IMR-90 (cell line): ENCODE data around the gene ACP6. TPM values are rescaled to one million over a fixed set of nuclear protein-coding genes. Genes with fewer than 3 reads are reported as not detected.
A peak's percentile ranks its signal among the peaks of the same experiment; 100 is the strongest.

Source experiments
- ATAC-seq: fragments of 200-7000 bp; cut with Tn5 transposase; 2 replicates; pipeline ENCODE4 v1.9.1; 2020; ENCODE audit warnings: low read depth, mild to moderate bottlenecking, moderate library complexity
- Bru-seq: library from RNA; stranded (reverse); fragments of 400-500 nt; gene quantifications from one replicate; lab custom pipeline; 2021; lab: Mats Ljungman, UMichigan
- BruChase-seq, 2 experiments: library from RNA; stranded (reverse); fragments of 400-500 nt; gene quantifications; one replicate each; lab custom pipeline; 2021; lab: Mats Ljungman, UMichigan
- BruUV-seq: library from RNA; stranded (reverse); fragments of 400-500 nt; replicated peaks from 2 replicates; lab custom pipeline; 2021; lab: Mats Ljungman, UMichigan
- CTCF ChIA-PET: fragments of 300-600 bp; formaldehyde crosslinking; extraction: SDS; loops from one replicate; lab custom pipeline; 2021; ENCODE audit warnings: antibody characterized with exemption; lab: Yijun Ruan, JAX
- POLR2A ChIA-PET: fragments of 300-600 bp; sonication (Branson Sonifier 250); formaldehyde crosslinking; loops from one replicate; lab custom pipeline; 2022; ENCODE audit warnings: antibody characterized with exemption; ENCODE audit not compliant: unreplicated experiment; lab: Charles Lee
- DNase-seq: peaks from one replicate; pipeline ENCODE4 v3.0.0; 2013
- H2AFZ ChIP-seq: replicated peaks from 2 replicates; pipeline ENCODE3; 2013; ENCODE audit warnings: low read length, mild to moderate bottlenecking; ENCODE audit not compliant: poor library complexity
- H2AK5ac ChIP-seq: 2 replicates; pipeline ENCODE4 v1.6.1; 2013; ENCODE audit warnings: low read depth, low read length, inconsistent platforms
- H2AK9ac ChIP-seq: replicated peaks from 2 replicates; pipeline ENCODE3; 2013; ENCODE audit warnings: mild to moderate bottlenecking, low read depth, low read length, moderate library complexity; ENCODE audit not compliant: poor library complexity
- H2BK120ac ChIP-seq: 2 replicates; pipeline ENCODE4 v1.6.1; 2013; ENCODE audit warnings: low read depth, low read length, inconsistent platforms
- H2BK15ac ChIP-seq: 3 replicates; pipeline ENCODE4 v1.6.1; 2013; ENCODE audit warnings: low read depth, low read length, inconsistent platforms
- H2BK20ac ChIP-seq: 2 replicates; pipeline ENCODE4 v1.6.1; 2013; ENCODE audit warnings: low read depth, mild to moderate bottlenecking, inconsistent platforms, low read length, moderate library complexity
- H2BK5ac ChIP-seq: 2 replicates; pipeline ENCODE4 v1.6.1; 2013; ENCODE audit warnings: mild to moderate bottlenecking, low read depth, low read length, inconsistent platforms; ENCODE audit not compliant: poor library complexity, severe bottlenecking
- H3K14ac ChIP-seq: replicated peaks from 2 replicates; pipeline ENCODE4 v1.6.1; 2013; ENCODE audit warnings: low read depth, low read length, inconsistent platforms
- H3K18ac ChIP-seq: 2 replicates; pipeline ENCODE4 v1.6.1; 2013; ENCODE audit warnings: low read depth, low read length, control low read depth
- H3K23ac ChIP-seq: 2 replicates; pipeline ENCODE4 v1.6.1; 2013; ENCODE audit warnings: low read depth, low read length, inconsistent platforms
- H3K27ac ChIP-seq: 2 replicates; pipeline ENCODE4 v1.5.1; 2013; ENCODE audit warnings: mild to moderate bottlenecking, control low read depth, low read length; ENCODE audit not compliant: insufficient read depth
- H3K27me3 ChIP-seq: 2 replicates; pipeline ENCODE4 v1.6.1; 2013; ENCODE audit warnings: low read length; ENCODE audit not compliant: control insufficient read depth, insufficient read depth
- H3K36me3 ChIP-seq: 2 replicates; pipeline ENCODE4 v1.6.1; 2013; ENCODE audit warnings: low read length, mixed read lengths; ENCODE audit not compliant: control insufficient read depth, insufficient read depth
- H3K4ac ChIP-seq: 2 replicates; pipeline ENCODE4 v1.6.1; 2013; ENCODE audit warnings: low read depth, low read length, inconsistent platforms
- H3K4me1 ChIP-seq: 2 replicates; pipeline ENCODE4 v1.6.1; 2013; ENCODE audit warnings: low read length, mixed read lengths; ENCODE audit not compliant: control insufficient read depth, insufficient read depth
- H3K4me2 ChIP-seq: 2 replicates; pipeline ENCODE4 v1.6.1; 2013; ENCODE audit warnings: low read depth, mild to moderate bottlenecking, control low read depth, low read length, moderate library complexity
- H3K4me3 ChIP-seq: 2 replicates; pipeline ENCODE4 v1.5.1; 2013; ENCODE audit warnings: low read depth, mild to moderate bottlenecking, control low read depth, low read length, moderate library complexity; ENCODE audit not compliant: insufficient read depth
- H3K56ac ChIP-seq: 2 replicates; pipeline ENCODE4 v1.6.1; 2013; ENCODE audit warnings: low read length, inconsistent platforms; ENCODE audit not compliant: insufficient read depth; ENCODE audit errors: extremely low read depth
- H3K79me1 ChIP-seq, 2 experiments: 2 replicates each; pipeline ENCODE4 v1.6.1; 2013; ENCODE audit warnings: low read length in 2 of 2, inconsistent platforms in 1 of 2, low read depth in 1 of 2
- H3K9ac ChIP-seq: 2 replicates; pipeline ENCODE4 v1.6.1; 2013; ENCODE audit warnings: low read depth, low read length, control low read depth
- H3K9me1 ChIP-seq: 2 replicates; pipeline ENCODE4 v1.6.1; 2013; ENCODE audit warnings: low read length, inconsistent platforms; ENCODE audit not compliant: insufficient read depth
- H3K9me3 ChIP-seq: 2 replicates; pipeline ENCODE4 v1.6.1; 2013; ENCODE audit warnings: low read length; ENCODE audit not compliant: control insufficient read depth, insufficient read depth
- H4K20me1 ChIP-seq: 2 replicates; pipeline ENCODE4 v1.6.1; 2013; ENCODE audit warnings: low read length, inconsistent platforms; ENCODE audit not compliant: insufficient read depth
- H4K5ac ChIP-seq: 2 replicates; pipeline ENCODE4 v1.6.1; 2013; ENCODE audit warnings: mild to moderate bottlenecking, low read depth, low read length, control low read depth
- H4K8ac ChIP-seq, 2 experiments: 2 replicates each; pipeline ENCODE4 v1.6.1; 2013; ENCODE audit warnings: low read depth in 2 of 2, low read length in 2 of 2, control low read depth in 1 of 2, inconsistent platforms in 1 of 2
- H4K91ac ChIP-seq: 2 replicates; pipeline ENCODE4 v1.6.1; 2013; ENCODE audit warnings: low read depth, low read length, inconsistent platforms; ENCODE audit not compliant: insufficient read depth
- CTCF ChIP-seq: conservative IDR thresholded peaks from 2 replicates; pipeline ENCODE4 v1.5.1; 2012; ENCODE audit warnings: mild to moderate bottlenecking, low read depth, low read length, improper control_type of control experiment
- MAZ ChIP-seq: IDR thresholded peaks from 2 replicates; pipeline ENCODE4 v1.6.1; 2012; ENCODE audit warnings: low read depth, mild to moderate bottlenecking, low read length, improper control_type of control experiment, moderate library complexity, borderline replicate concordance
- WGBS, 2 experiments: methylation state at CpG; one replicate each; pipeline versions ENCODE4 v1.1.5 to v1.1.7; 2013; ENCODE audit warnings: missing lambda C conversion rate in 2 of 2; ENCODE audit not compliant: insufficient read length in 1 of 2; ENCODE audit errors: extremely low coverage in 2 of 2; 5-methylcytosine and 5-hydroxymethylcytosine counted together
- dilution Hi-C: fragments of 300-500 bp; cut with HindIII; formaldehyde crosslinking; loops from one replicate; pipeline ENCODE4 v1.14.3; 2018; ENCODE audit warnings: low sequenced_read_pairs; ENCODE audit not compliant: unreplicated experiment
- in situ Hi-C: fragments of 300-500 bp; cut with MboI; formaldehyde crosslinking; loops from 3 replicates; pipeline ENCODE4 v1.14.3; 2019; ENCODE audit warnings: low sequenced_read_pairs, inconsistent platforms, mixed read lengths
- intact Hi-C: fragments of 100-400 bp; cut with micrococcal nuclease; formaldehyde crosslinking; loops from 2 replicates; pipeline ENCODE4 v1.10.0; 2022
- long read RNA-seq: library from polyadenylated mRNA; unstranded; transcript quantifications from one replicate; pipeline ENCODE4 v2.0.0, GENCODE V29; 2021; ENCODE audit not compliant: unreplicated experiment
- polyA plus RNA-seq, 3 experiments: library from polyadenylated mRNA; depleted of rRNA; stranded (reverse); fragments of >200 nt; gene quantifications; 2 replicates each; pipeline ENCODE4 v1.2.3, GENCODE V29; 2012; ENCODE audit warnings: low replicate concordance in 1 of 3
- total RNA-seq: library from RNA; depleted of rRNA; stranded (reverse); fragments of >200 nt; gene quantifications from 2 replicates; pipeline ENCODE4 v1.2.3, GENCODE V29; 2012; rRNA removed

ACP6 gene
- total RNA-seq (2.5 and 3.6 TPM in 2 replicates), polyA plus RNA-seq (2012; rRNA removed) (8.2 and 8.8 TPM in 2 replicates), Bru-seq, nascent RNA (percentile 50 among the genes with signal in this experiment), BruChase-seq, experiment 1, labeled RNA remaining after a 6-hour chase (percentile 57 among the genes with signal in this experiment), BruChase-seq, experiment 2, labeled RNA remaining after a 2-hour chase (percentile 59 among the genes with signal in this experiment)
- polyA plus RNA-seq (2012; cell fraction: cytosol; rRNA removed) = 1.7 and 2.4 TPM in 2 replicates
- 19.7 and 47.1 TPM in 2 replicates for polyA plus RNA-seq (2012; cell fraction: nucleus; rRNA removed; ENCODE audit: low replicate concordance)
- long read RNA-seq, full-length matches to known transcripts = 6 of 11 reads
- long read RNA-seq, partial matches to known transcripts = 3 of 11 reads
- long read RNA-seq, other reads (novel, unspliced or antisense) = 2 of 11 reads

- Histone ChIP-seq H3K36me3 (no peaks in the 10 kb centered on the region), H3K23ac (peak within 1 kb of the TSS; percentile 74), H3K4me2 (peak within 1 kb of the TSS; percentile 99), H3K4me3 (peak within 1 kb of the TSS; percentile 64), H3K14ac (peak within 1 kb of the TSS; percentile 48), H2BK120ac (peak within 1 kb of the TSS; percentile 13), H2BK15ac (no peak within 1 kb of the TSS), H3K56ac (peak within 1 kb of the TSS; percentile 29; the same call in 1 of the 2 replicates), H2BK20ac (no peak within 1 kb of the TSS), H4K5ac (peak within 1 kb of the TSS; percentile 94), H3K9me3 (no peaks in the 10 kb centered on the region), H2BK5ac (peak within 1 kb of the TSS; percentile 64), H3K9me1 (0 out of 2 replicates have a peak, but pooled peaks cover 2% of the 10 kb centered on the region), H3K27ac (peak within 1 kb of the TSS; percentile 55), H3K9ac (peak within 1 kb of the TSS; percentile 57), H4K91ac (peak within 1 kb of the TSS; percentile 65), H2AK9ac (peak within 1 kb of the TSS; percentile 76), H3K18ac (peak within 1 kb of the TSS; percentile 48; the same call in 1 of the 2 replicates), H2AFZ (peak within 1 kb of the TSS; percentile 90), H4K8ac (peak within 1 kb of the TSS; percentile 65 to 95), H3K79me1 (peaks cover 3 to 10% of the 10 kb centered on the region in 2 experiments; a peak in 1 of 4 replicates), H3K27me3 (no peaks in the 10 kb centered on the region), H3K4ac (peak within 1 kb of the TSS; percentile 70), H2AK5ac (0 out of 2 replicates have a peak within 1 kb of the TSS, but pooled peaks have one; percentile 4), H4K20me1 (no peaks in the 10 kb centered on the region), H3K4me1 (0 out of 2 replicates have a peak, but pooled peaks cover 2% of the 10 kb centered on the region)
- WGBS, 2 experiments = 0% methylated on average over 16 of the region's 36 CpGs; no CpG with 5 or more reads in 1 of the 2 experiments
- intact Hi-C loops = loop anchor here (10.0 kb wide), 1 partner anchor 376 kb away; no protein-coding TSS in a partner anchor
- CTCF ChIA-PET = interaction anchor here (0.5 to 0.7 kb wide), 2 partner anchors 53 to 231 kb away, joined by 3 to 6 read pairs; no protein-coding TSS in a partner anchor
- TF ChIP-seq CTCF (no peak), MAZ (peak; percentile 54; the same call in 1 of the 2 replicates)
- BruUV-seq = no TSS peak
- dilution Hi-C loops = no loop called here
- in situ Hi-C loops = no loop called here
- peak; percentile 98 for ATAC-seq
- POLR2A ChIA-PET = interaction anchor here (0.6 kb wide), 1 partner anchor 121 kb away, joined by 3 read pairs; no protein-coding TSS in a partner anchor
- DNase-seq = peak; percentile 94
These were observed at the start of gene ACP6 for GRCh38 chr1:147670319-147671001. ACP6 (minus strand) TSS chr1:147670524; CDS start chr1:147670048, 476 bp downstream.
